ENCODE data around the gene CARMIL3. TPM values are rescaled to one million over a fixed set of nuclear protein-coding genes. Genes with fewer than 3 reads are reported as not detected.
"Not testable (repeated sequence)": the region's sequence is repeated elsewhere in the genome, so short reads cannot be mapped to it uniquely, and the experiment has no call there.

CARMIL3 gene
- total RNA-seq, 1 experiment from 2014 or later, result 1.7 TPM

- no peak for DNase-seq (ENCODE audit: extremely low read depth, low read depth)
Measured at GRCh38 chr14:24038686-24039085, 13.1 kb upstream of the CARMIL3 start.

GRCh38 chr14:24040692-24041091 is 11.1 kb upstream of the CARMIL3 start:
- DNase-seq (ENCODE audit: extremely low read depth, low read depth), result no peak

GRCh38 chr14:24042746-24043145 is 9.1 kb upstream of the CARMIL3 start:
- no peak for DNase-seq (ENCODE audit: extremely low read depth, low read depth)

DNA sequence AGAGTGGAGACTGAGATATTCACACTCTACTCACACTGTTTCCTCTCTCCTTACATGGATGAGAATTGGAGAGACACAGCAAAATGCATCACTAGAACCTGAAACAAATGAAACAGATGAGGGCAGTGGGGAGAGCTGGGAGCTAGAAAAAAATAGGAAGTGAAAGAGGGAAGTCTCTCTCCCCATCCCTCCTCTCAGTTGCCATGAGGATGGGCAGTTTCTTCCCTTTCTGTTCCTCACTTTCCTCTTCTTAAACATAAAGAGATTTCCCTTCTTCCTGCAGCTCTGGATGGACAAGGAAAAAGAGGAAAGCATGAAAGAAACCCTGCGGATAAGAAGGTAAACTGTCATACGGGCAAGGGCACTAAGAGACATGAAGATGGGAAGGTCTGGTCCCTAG is 2.8 kb upstream of the CARMIL3 start:
- not testable (repeated sequence) for DNase-seq (ENCODE audit: extremely low read depth, low read depth)

DNA sequence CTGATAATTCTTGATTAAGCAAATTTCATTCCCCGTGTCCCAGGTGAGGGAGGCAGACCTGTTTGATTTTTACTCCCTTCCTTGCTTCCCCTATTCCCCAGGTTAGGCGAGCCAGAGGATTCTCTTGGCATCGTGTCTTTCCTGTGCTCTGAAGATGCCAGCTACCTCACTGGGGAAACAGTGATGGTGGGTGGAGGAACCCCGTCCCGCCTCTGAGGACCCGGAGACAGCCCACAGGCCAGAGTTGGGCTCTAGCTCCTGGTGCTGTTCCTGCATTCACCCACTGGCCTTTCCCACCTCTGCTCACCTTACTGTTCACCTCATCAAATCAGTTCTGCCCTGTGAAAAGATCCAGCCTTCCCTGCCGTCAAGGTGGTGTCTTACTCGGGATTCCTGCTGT is 1.1 kb upstream of the CARMIL3 start:
- not testable (repeated sequence) for DNase-seq (ENCODE audit: extremely low read depth, low read depth)

GRCh38 chr14:24051176-24051788 is 527 bp upstream of the CARMIL3 start:
- DNase-seq (ENCODE audit: extremely low read depth, low read depth), result no peak

GRCh38 chr14:24052656-24053547 is 1.1 kb downstream of the CARMIL3 start:
- DNase-seq (ENCODE audit: extremely low read depth, low read depth), result no peak

- no peak for DNase-seq (ENCODE audit: extremely low read depth, low read depth)
Measured at GRCh38 chr14:24053548-24054323, 1.9 kb downstream of the CARMIL3 start.

DNA sequence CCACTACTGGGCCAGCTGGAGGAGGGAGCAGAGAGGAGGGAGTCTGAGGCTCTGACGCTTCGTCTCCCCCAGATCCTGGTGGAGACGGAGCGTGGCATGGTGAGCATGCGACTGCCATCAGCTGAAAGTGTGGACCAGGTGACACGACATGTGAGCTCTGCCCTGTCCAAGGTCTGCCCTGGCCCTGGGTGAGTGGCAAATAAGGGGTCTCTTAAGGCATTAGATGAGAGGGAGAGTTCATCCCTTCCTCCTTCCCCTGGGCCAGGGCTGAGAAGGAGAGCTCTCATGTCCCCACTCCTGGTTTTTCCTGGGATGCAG is 2.5 kb downstream of the CARMIL3 start:
- DNase-seq (ENCODE audit: extremely low read depth, low read depth), result no peak

DNA sequence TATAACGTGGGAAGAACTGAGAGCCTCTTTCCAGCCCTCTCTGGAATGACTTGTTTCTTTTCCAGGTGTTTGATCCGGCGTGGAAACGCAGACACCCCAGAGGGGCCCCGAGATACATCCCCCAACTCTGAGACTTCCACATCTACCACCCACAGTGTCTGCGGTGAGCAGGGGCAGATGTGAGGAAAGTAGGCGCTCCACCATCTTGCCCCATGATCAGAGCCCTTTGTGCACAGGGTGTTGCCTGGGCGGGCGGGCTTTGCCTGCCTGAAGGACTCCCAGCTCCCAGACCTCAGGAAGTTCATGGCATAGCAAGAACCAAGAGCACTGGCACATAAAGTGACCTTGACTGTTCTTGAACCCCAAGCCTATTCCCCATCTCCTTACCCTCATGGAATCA is 2.8 kb downstream of the CARMIL3 start:
- no peak for DNase-seq (ENCODE audit: extremely low read depth, low read depth)

GRCh38 chr14:24055971-24056799 is 4.4 kb downstream of the CARMIL3 start:
- no peak for DNase-seq (ENCODE audit: extremely low read depth, low read depth)

DNA sequence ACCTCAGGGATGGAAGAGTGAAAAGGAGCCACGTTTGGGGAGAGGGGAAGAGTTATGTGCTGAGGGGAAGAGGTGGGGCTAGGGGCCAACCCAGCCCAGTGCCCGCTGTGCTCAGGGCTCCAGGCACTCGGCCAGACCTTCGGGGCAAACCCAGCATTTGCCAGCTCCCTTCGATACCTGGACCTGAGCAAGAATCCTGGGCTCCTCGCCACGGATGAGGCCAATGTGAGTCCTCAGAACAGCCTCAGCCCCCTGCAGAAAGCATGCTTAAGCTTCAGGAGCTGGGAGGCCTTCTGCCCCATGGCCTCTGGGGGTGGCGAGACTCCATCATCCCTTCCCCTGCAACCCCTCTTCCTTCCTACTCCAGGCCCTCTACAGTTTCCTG is 5.0 kb downstream of the CARMIL3 start:
- no peak for DNase-seq (ENCODE audit: extremely low read depth, low read depth)

DNA sequence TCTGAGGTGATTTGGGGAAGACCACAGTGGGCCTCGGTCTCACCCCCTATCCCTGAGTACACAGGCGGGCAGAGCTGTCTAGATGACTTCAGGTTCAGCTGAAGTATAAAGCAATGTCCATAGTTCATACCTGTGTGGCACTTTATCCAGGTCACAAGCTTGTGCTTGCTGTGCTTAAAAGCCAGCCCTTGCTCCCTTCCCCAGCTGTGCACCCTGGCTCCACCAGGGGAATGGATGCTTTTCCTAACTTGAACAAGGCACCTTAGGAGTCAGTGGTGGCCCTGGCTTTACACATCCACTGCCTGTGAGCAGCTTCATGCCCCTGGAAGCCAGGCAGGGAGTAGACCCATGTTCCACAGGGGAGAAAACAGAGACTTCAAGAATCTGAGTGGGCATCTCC is 5.5 kb downstream of the CARMIL3 start:
- DNase-seq (ENCODE audit: extremely low read depth, low read depth), result no peak

DNA sequence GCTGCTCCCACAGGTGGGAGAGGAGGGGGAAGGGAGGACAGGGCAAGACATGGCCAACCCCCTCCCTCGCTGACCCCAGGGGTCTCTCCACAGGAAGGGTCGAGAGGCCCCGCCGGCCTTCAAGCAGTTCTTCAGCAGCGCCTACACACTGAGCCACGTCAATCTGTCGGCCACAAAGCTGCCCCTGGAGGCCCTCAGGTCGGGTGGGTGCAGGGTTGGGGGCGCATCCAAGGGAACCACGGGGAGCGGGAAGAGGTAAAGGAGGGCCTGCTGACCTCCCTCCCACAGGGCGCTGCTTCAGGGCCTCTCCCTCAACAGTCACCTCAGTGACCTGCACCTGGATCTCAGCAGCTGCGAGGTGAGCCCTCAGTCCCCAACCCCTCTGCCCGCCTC is 6.1 kb downstream of the CARMIL3 start:
- DNase-seq (ENCODE audit: extremely low read depth, low read depth), result no peak

DNA sequence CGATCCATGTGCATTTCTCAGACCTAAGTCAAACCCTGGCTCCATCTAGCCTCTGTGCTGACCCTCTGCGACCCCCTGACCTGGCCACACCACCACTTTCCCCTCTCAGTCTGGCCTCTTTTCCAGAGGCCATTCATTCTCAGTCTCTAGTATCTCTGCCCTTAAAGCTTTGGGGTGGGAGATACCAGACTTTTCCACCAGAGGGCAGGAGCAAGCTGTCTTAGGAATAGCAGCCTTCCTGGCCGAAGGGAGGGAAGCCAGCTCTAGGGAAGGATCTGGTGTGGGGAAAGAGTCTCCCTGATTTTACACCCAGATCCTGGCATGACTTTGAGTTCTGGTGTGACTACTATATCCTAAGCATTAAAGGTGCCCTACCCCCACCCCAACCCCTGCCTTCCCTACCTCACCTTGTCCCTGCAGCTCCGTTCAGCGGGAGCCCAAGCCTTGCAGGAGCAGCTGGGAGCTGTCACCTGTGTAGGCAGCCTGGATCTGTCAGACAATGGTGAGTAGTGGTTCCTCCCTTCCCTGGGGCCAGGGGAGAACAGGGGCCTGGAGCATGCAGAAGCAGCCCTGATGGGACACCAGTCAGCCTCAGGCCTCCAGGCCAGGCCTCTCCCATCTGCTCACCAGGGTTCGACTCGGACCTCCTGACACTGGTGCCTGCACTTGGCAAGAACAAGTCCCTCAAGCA is 6.6 kb downstream of the CARMIL3 start:
- peak; percentile 84 for DNase-seq (ENCODE audit: extremely low read depth, low read depth)

DNA sequence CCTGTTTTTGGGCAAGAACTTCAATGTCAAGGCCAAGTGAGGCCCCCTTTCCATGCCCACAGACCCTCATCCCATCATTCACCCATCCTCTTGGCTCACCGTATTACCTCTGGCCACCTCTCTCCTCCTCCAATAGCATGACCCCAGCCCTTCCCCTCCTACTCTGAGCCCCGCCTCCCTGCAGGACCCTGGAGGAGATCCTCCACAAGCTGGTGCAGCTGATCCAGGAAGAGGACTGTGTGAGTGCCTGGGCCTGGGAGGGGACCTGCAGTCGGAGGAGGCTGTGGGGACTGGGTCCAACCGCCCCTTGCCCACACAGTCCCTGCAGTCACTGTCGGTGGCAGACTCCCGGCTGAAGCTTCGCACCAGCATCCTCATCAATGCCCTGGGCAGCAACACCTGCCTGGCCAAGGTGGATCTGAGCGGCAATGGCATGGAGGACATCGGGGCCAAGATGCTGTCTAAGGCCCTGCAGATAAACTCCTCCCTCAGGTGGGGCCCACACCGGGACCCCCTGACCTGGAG is 7.2 kb downstream of the CARMIL3 start:
- DNase-seq (ENCODE audit: extremely low read depth, low read depth), result no peak

- DNase-seq (ENCODE audit: extremely low read depth, low read depth), result no peak
Measured at GRCh38 chr14:24059841-24060388, 8.1 kb downstream of the CARMIL3 start.

GRCh38 chr14:24060443-24060842 is 8.6 kb downstream of the CARMIL3 start:
- DNase-seq (ENCODE audit: extremely low read depth, low read depth), result no peak

All from NCI-H460 (cell line).